Fibroblast of villous mesenchyme (primary cell): ENCODE measurements around the gene XK. TPM values are rescaled to one million over a fixed set of nuclear protein-coding genes. Genes with fewer than 3 reads are reported as not detected.
"Not testable (repeated sequence)": the region's sequence is repeated elsewhere in the genome, so short reads cannot be mapped to it uniquely, and the experiment has no call there.

Experiments used
- DNase-seq: peaks from one replicate; pipeline ENCODE4 v3.0.0-alpha.2; 2010; ENCODE audit warnings: low read depth
- H3K4me3 ChIP-seq: 2 replicates; pipeline ENCODE4 v1.5.1; 2011; ENCODE audit warnings: low read depth, mild to moderate bottlenecking, low read length
- total RNA-seq: library from RNA; depleted of rRNA; stranded (reverse); fragments of >200 nt; gene quantifications from 2 replicates; pipeline ENCODE4 v1.2.3, GENCODE V29; 2012
- TF ChIP-seq, protein P1 (sequence below): IDR thresholded peaks from 2 replicates; pipeline ENCODE4 v1.5.1; 2012; ENCODE audit warnings: low read depth, mild to moderate bottlenecking, low read length; ENCODE audit not compliant: insufficient read depth

Gene XK, protein sequence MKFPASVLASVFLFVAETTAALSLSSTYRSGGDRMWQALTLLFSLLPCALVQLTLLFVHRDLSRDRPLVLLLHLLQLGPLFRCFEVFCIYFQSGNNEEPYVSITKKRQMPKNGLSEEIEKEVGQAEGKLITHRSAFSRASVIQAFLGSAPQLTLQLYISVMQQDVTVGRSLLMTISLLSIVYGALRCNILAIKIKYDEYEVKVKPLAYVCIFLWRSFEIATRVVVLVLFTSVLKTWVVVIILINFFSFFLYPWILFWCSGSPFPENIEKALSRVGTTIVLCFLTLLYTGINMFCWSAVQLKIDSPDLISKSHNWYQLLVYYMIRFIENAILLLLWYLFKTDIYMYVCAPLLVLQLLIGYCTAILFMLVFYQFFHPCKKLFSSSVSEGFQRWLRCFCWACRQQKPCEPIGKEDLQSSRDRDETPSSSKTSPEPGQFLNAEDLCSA
- total RNA-seq = 0.64 and 0.86 TPM in 2 replicates

GRCh38 chrX:37685381-37686359 is at the start of gene XK:
TSS of gene XK (plus strand) at chrX:37685791. CDS start at chrX:37685962, 171 bp downstream.
- TF ChIP-seq, protein P1, sequence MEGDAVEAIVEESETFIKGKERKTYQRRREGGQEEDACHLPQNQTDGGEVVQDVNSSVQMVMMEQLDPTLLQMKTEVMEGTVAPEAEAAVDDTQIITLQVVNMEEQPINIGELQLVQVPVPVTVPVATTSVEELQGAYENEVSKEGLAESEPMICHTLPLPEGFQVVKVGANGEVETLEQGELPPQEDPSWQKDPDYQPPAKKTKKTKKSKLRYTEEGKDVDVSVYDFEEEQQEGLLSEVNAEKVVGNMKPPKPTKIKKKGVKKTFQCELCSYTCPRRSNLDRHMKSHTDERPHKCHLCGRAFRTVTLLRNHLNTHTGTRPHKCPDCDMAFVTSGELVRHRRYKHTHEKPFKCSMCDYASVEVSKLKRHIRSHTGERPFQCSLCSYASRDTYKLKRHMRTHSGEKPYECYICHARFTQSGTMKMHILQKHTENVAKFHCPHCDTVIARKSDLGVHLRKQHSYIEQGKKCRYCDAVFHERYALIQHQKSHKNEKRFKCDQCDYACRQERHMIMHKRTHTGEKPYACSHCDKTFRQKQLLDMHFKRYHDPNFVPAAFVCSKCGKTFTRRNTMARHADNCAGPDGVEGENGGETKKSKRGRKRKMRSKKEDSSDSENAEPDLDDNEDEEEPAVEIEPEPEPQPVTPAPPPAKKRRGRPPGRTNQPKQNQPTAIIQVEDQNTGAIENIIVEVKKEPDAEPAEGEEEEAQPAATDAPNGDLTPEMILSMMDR = no peak
- peak within 1 kb of the TSS; percentile 43 for H3K4me3 ChIP-seq
- peak; percentile 7 for DNase-seq

DNA sequence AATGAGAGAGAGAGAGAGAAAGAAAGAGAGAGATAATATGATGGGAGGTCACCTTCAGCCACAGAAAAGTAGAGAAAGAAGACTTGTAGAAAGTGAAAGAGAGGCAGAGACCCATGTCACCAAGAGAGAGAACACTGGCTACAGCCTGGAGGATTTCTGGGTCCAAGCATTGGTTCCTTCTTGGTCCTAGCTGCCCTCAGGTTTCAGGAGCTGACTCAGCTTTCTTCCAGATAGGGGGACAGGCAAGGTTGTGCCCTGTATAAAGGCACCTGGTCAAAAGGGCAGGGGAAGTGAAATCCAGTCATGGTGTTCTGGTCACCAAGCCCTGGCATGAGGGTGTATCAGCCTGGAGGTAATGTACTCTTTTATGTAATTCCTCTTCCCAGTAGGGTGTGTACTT is 47.5 kb upstream of the XK start:
- H3K4me3 ChIP-seq = no peak overlapping the region
- TF ChIP-seq, protein P1 = no peak
- DNase-seq = no peak

- H3K4me3 ChIP-seq = no peak overlapping the region
- TF ChIP-seq, protein P1 = no peak
- no peak for DNase-seq
These were observed 45.4 kb upstream of the XK start for GRCh38 chrX:37640142-37640541.

GRCh38 chrX:37641859-37642258 is 43.7 kb upstream of the XK start:
- DNase-seq = no peak
- H3K4me3 ChIP-seq = no peak overlapping the region
- TF ChIP-seq, protein P1 = no peak

DNA sequence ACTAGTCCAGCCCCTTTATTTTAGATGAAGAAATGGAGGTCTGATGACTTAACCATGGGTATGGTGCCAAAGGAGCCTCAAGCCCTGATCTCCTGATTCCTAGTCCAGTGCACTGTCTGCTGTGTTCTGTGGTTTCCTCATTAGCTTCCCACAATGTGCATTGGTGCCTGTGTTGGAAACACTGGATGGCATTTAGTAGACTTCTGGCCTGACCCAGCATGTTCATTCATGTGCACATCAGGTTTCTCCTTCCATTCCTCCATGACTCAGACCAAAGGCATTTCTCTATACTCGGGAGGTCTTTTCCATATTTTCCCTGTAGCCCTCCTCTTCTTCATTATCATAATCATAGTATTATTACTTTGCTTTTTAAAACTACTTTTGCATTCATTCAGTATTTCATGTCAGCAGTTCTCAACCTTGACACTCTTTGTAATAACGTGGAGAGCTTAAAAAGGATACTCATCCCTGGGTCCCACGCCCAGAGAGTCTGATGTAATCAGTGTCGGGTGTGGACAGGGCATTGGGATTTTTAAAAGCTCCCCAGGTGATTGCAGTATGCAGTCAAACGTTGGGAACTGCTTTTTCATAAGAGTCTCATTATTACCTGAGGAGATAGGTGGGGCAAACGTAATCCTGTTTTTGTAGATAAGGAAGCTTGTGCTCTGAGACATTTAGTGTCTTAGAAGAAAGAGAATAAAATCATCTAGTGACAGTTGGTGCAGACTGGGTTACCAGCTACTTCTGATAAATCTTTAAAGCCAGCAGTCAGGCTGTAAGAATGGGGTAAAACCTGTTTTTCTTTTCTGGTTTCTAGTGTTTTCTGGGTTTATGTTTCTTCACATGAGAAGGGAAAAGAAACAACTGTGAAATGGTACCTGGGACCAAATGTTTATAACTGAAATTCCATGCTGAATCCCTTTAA is 40.9 kb upstream of the XK start:
- DNase-seq = no peak
- no peak overlapping the region for H3K4me3 ChIP-seq
- TF ChIP-seq, protein P1 = no peak

DNA sequence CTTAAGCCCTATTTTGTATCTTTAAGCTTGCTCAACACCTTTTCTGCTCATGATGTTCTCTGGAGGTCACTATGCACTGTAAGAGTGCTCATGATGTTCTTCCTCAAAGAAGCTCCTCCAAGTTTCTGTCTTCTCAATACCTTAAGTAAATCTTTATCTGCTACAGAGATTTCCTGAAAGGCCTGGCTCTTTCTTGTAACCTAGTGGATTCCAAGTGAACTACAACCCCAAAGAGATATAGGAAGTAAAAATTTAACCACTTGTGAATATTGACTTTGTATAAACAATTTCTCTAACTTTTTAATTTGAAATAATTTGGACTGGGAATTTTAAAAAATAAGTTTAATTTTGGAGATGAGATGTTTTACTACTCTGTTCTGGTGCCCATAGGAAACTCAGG is 39.3 kb upstream of the XK start:
- no peak for DNase-seq
- TF ChIP-seq, protein P1 = peak; percentile 12
- H3K4me3 ChIP-seq = no peak overlapping the region

- not testable (repeated sequence) for DNase-seq, H3K4me3 ChIP-seq
These were observed 34.7 kb upstream of the XK start for GRCh38 chrX:37650879-37651278.
